Prostate gland (tissue), 2 donors: ENCODE results near the gene DYNC1LI2.

Experiments used
- POLR2A ChIP-seq: fragments of 450-650 bp; IDR thresholded peaks from one replicate; pipeline ENCODE4 v1.6.1; 2016; ENCODE audit warnings: antibody characterized with exemption, mild to moderate bottlenecking
- POLR2AphosphoS5 ChIP-seq: sonication (generic); formaldehyde crosslinking; IDR thresholded peaks from one replicate; pipeline ENCODE4 v1.6.1; 2017; ENCODE audit warnings: antibody characterized with exemption
- TF ChIP-seq, protein P1 (sequence below), 4 experiments: fragments of 200-600 bp in 2 of 4; fragments of 450-650 bp in 2 of 4; sonication (generic) in 2 of 4; IDR thresholded peaks; 1 replicate in 3 of 4; 2 replicates in 1 of 4; pipeline ENCODE4 v1.5.1; 2016 to 2019; ENCODE audit warnings: antibody characterized with exemption in 4 of 4, mild to moderate bottlenecking in 2 of 4, moderate library complexity in 2 of 4

GRCh38 chr16:66787427-66787826, 36.0 kb upstream of the DYNC1LI2 start:
- TF ChIP-seq, protein P1, sequence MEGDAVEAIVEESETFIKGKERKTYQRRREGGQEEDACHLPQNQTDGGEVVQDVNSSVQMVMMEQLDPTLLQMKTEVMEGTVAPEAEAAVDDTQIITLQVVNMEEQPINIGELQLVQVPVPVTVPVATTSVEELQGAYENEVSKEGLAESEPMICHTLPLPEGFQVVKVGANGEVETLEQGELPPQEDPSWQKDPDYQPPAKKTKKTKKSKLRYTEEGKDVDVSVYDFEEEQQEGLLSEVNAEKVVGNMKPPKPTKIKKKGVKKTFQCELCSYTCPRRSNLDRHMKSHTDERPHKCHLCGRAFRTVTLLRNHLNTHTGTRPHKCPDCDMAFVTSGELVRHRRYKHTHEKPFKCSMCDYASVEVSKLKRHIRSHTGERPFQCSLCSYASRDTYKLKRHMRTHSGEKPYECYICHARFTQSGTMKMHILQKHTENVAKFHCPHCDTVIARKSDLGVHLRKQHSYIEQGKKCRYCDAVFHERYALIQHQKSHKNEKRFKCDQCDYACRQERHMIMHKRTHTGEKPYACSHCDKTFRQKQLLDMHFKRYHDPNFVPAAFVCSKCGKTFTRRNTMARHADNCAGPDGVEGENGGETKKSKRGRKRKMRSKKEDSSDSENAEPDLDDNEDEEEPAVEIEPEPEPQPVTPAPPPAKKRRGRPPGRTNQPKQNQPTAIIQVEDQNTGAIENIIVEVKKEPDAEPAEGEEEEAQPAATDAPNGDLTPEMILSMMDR (IDR thresholded peaks at IDR 0.05): no peak
- TF ChIP-seq POLR2A (no peak), POLR2AphosphoS5 (no peak)
